H9 (cell line): ENCODE data around the gene KRTAP4-8. TPM values are rescaled to one million over a fixed set of nuclear protein-coding genes. Genes with fewer than 3 reads are reported as not detected.
"Not testable (repeated sequence)": the region's sequence is repeated elsewhere in the genome, so short reads cannot be mapped to it uniquely, and the experiment has no call there.

Source experiments
- DNase-seq: peaks from one replicate; pipeline ENCODE4 v3.0.0-alpha.2; 2017
- H2AFZ ChIP-seq: one replicate; pipeline ENCODE4 v1.6.1; 2013; ENCODE audit warnings: mild to moderate bottlenecking, low read length, control low read depth, moderate library complexity
- H2AK5ac ChIP-seq: 2 replicates; pipeline ENCODE4 v1.6.1; 2013; ENCODE audit warnings: low read length, control low read depth, mixed read lengths; ENCODE audit not compliant: insufficient read length
- H2BK120ac ChIP-seq: one replicate; pipeline ENCODE4 v1.6.1; 2013; ENCODE audit warnings: low read depth, mild to moderate bottlenecking, low read length, control low read depth, inconsistent platforms; ENCODE audit not compliant: poor library complexity, severe bottlenecking
- H2BK12ac ChIP-seq: 2 replicates; pipeline ENCODE4 v1.6.1; 2013; ENCODE audit warnings: low read length, control low read depth, mixed read lengths, low read depth; ENCODE audit not compliant: insufficient read length
- H2BK15ac ChIP-seq: 2 replicates; pipeline ENCODE4 v1.6.1; 2013; ENCODE audit warnings: low read depth, low read length, control low read depth
- H2BK20ac ChIP-seq: one replicate; pipeline ENCODE4 v1.6.1; 2013; ENCODE audit warnings: low read depth, mild to moderate bottlenecking, low read length, control low read depth, inconsistent platforms; ENCODE audit not compliant: poor library complexity, severe bottlenecking
- H2BK5ac ChIP-seq: 2 replicates; pipeline ENCODE4 v1.6.1; 2013; ENCODE audit warnings: low read length, control low read depth, mixed read lengths; ENCODE audit not compliant: insufficient read length
- H3K14ac ChIP-seq: 2 replicates; pipeline ENCODE4 v1.6.1; 2013; ENCODE audit warnings: low read length, control low read depth; ENCODE audit not compliant: insufficient read depth
- H3K18ac ChIP-seq: 2 replicates; pipeline ENCODE4 v1.6.1; 2013; ENCODE audit warnings: low read depth, mild to moderate bottlenecking, mixed read lengths, low read length, control low read depth; ENCODE audit not compliant: insufficient read length
- H3K23ac ChIP-seq: 2 replicates; pipeline ENCODE4 v1.6.1; 2013; ENCODE audit warnings: low read length, control low read depth, mixed read lengths, low read depth; ENCODE audit not compliant: insufficient read length
- H3K23me2 ChIP-seq: 2 replicates; pipeline ENCODE4 v1.6.1; 2013; ENCODE audit warnings: low read depth, mild to moderate bottlenecking, mixed read lengths, low read length, control low read depth; ENCODE audit not compliant: insufficient read length, poor library complexity, severe bottlenecking
- H3K27ac ChIP-seq: 2 replicates; pipeline ENCODE4 v1.5.1; 2013; ENCODE audit warnings: low read length, control low read depth, mixed read lengths, low read depth; ENCODE audit not compliant: insufficient read length
- H3K27me3 ChIP-seq: 2 replicates; pipeline ENCODE4 v1.6.1; 2013; ENCODE audit warnings: low read length, control low read depth, inconsistent platforms; ENCODE audit not compliant: insufficient read depth
- H3K4ac ChIP-seq: 2 replicates; pipeline ENCODE4 v1.6.1; 2013; ENCODE audit warnings: low read depth, mild to moderate bottlenecking, control low read depth, inconsistent platforms, low read length, moderate library complexity
- H3K4me1 ChIP-seq: 2 replicates; pipeline ENCODE4 v1.6.1; 2013; ENCODE audit warnings: low read length, control low read depth, inconsistent platforms; ENCODE audit not compliant: insufficient read depth
- H3K4me2 ChIP-seq: 2 replicates; pipeline ENCODE4 v1.6.1; 2013; ENCODE audit warnings: low read length, control low read depth, mixed read lengths; ENCODE audit not compliant: insufficient read length, insufficient read depth
- H3K56ac ChIP-seq: 2 replicates; pipeline ENCODE4 v1.6.1; 2013; ENCODE audit warnings: low read depth, mild to moderate bottlenecking, mixed read lengths, low read length, control low read depth; ENCODE audit not compliant: insufficient read length
- H3K79me1 ChIP-seq: 2 replicates; pipeline ENCODE4 v1.6.1; 2013; ENCODE audit warnings: low read depth, mild to moderate bottlenecking, moderate library complexity, low read length, control low read depth, inconsistent platforms; ENCODE audit not compliant: insufficient read depth, poor library complexity, severe bottlenecking
- H3K79me2 ChIP-seq: 2 replicates; pipeline ENCODE4 v1.6.1; 2013; ENCODE audit warnings: low read length, control low read depth, inconsistent platforms; ENCODE audit not compliant: insufficient read depth
- H3K9ac ChIP-seq: 2 replicates; pipeline ENCODE4 v1.6.1; 2013; ENCODE audit warnings: low read length, control low read depth, mixed read lengths; ENCODE audit not compliant: insufficient read length; ENCODE audit errors: extremely low read depth
- H3K9me3 ChIP-seq: one replicate; pipeline ENCODE4 v1.6.1; 2013; ENCODE audit warnings: low read depth, low read length, inconsistent platforms; ENCODE audit not compliant: control insufficient read depth
- H3T11ph ChIP-seq: one replicate; pipeline ENCODE4 v1.6.1; 2013; ENCODE audit warnings: mild to moderate bottlenecking, low read length, control low read depth, inconsistent platforms
- H4K20me1 ChIP-seq: one replicate; pipeline ENCODE4 v1.6.1; 2013; ENCODE audit not compliant: control insufficient read depth, insufficient read length, insufficient read depth
- H4K5ac ChIP-seq: 2 replicates; pipeline ENCODE4 v1.6.1; 2013; ENCODE audit warnings: low read depth, mild to moderate bottlenecking, mixed read lengths, low read length, control low read depth; ENCODE audit not compliant: insufficient read length
- H4K8ac ChIP-seq: replicated peaks from 2 replicates; pipeline ENCODE4 v1.6.1; 2013; ENCODE audit warnings: low read length, control low read depth, mixed read lengths, low read depth; ENCODE audit not compliant: insufficient read length
- H4K91ac ChIP-seq: 2 replicates; pipeline ENCODE4 v1.6.1; 2013; ENCODE audit warnings: low read depth, mild to moderate bottlenecking, moderate library complexity, mixed read lengths, low read length, control low read depth; ENCODE audit not compliant: insufficient read length
- H3K27ac Mint-ChIP-seq, 3 experiments: 2 replicates in 2 of 3; 3 replicates in 1 of 3; pipeline ENCODE4 v1.8.0; 2020 to 2021; ENCODE audit warnings: mixed read lengths in 3 of 3, mild to moderate bottlenecking in 1 of 3, moderate library complexity in 1 of 3
- H3K27me3 Mint-ChIP-seq: 2 replicates; pipeline ENCODE4 v1.8.0; 2021; ENCODE audit warnings: low read depth, mild to moderate bottlenecking, moderate library complexity, mixed read lengths
- H3K36me3 Mint-ChIP-seq, 3 experiments: 2 replicates in 2 of 3; 3 replicates in 1 of 3; pipeline ENCODE4 v1.8.0; 2020 to 2021; ENCODE audit warnings: low read depth in 3 of 3, mixed read lengths in 3 of 3; ENCODE audit not compliant: insufficient read depth in 1 of 3
- H3K4me1 Mint-ChIP-seq, 2 experiments: 2 replicates each; pipeline ENCODE4 v1.8.0; 2020; ENCODE audit warnings: mixed read lengths in 2 of 2
- H3K4me3 Mint-ChIP-seq, 2 experiments: 2 replicates in 1 of 2; 3 replicates in 1 of 2; pipeline ENCODE4 v1.8.0; 2020 to 2021; ENCODE audit warnings: mild to moderate bottlenecking in 2 of 2, mixed read lengths in 2 of 2, moderate library complexity in 1 of 2
- H3K9me3 Mint-ChIP-seq, 2 experiments: 2 replicates in 1 of 2; 3 replicates in 1 of 2; pipeline ENCODE4 v1.8.0; 2020; ENCODE audit warnings: mild to moderate bottlenecking in 2 of 2, mixed read lengths in 2 of 2, moderate library complexity in 1 of 2
- WGBS: extraction: QIAGEN DNeasy Blood & Tissue Kit; methylation state at CpG from one replicate; pipeline ENCODE4 v1.1.7; 2013; ENCODE audit warnings: missing lambda C conversion rate, low lambda C conversion rate, mixed read lengths; ENCODE audit not compliant: insufficient read length; ENCODE audit errors: extremely low coverage; 5-methylcytosine and 5-hydroxymethylcytosine counted together
- total RNA-seq: library from RNA; stranded (reverse); gene quantifications from 2 replicates; pipeline ENCODE4 v1.2.1, GENCODE V29; 2021
- TF ChIP-seq, protein P1 (sequence below): fragments of 200-600 bp; sonication (generic); conservative IDR thresholded peaks from 3 replicates; pipeline ENCODE4 v1.8.0; 2021; ENCODE audit warnings: antibody characterized with exemption, mild to moderate bottlenecking

KRTAP4-8 gene
- total RNA-seq, 1 experiment from 2014 or later, result not detected

DNA sequence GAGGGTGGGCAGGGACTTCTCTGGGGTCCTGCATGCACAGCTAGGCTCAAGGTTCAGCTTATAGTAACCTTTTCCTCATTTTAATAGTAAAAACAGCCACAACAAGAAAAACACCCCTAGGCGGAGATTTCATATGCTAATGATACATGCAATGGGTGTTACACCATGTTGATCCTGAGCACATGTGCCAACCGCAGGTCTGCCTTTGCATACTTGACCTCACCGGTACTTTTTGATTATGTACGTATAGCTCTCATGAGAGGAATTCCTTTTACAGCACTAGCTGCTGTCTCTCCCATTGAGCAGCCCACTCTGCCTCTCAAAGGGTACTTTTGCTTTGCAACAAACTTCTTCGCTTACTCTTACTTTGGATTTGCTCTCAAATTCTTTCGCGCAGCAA, 1.9 kb downstream of the KRTAP4-8 start:
- Histone ChIP-seq H3T11ph (no peak overlapping the region), H3K79me2 (no peaks in the 10 kb centered on the region), H2AK5ac (no peak overlapping the region), H2BK15ac (no peak overlapping the region), H4K20me1 (no peaks in the 10 kb centered on the region), H2AFZ (no peak overlapping the region), H4K5ac (no peak overlapping the region), H3K27ac (no peak overlapping the region), H3K4ac (no peak overlapping the region), H3K56ac (no peak overlapping the region), H2BK120ac (no peak overlapping the region), H2BK20ac (no peak overlapping the region), H3K14ac (no peak overlapping the region), H3K23ac (no peak overlapping the region), H3K4me2 (no peak overlapping the region), H2BK5ac (no peak overlapping the region), H3K4me1 (no peaks in the 10 kb centered on the region), H3K23me2 (no peaks in the 10 kb centered on the region), H3K9ac (no peak overlapping the region), H3K79me1 (no peaks in the 10 kb centered on the region), H3K18ac (no peak overlapping the region), H3K9me3 (no peaks in the 10 kb centered on the region), H4K8ac (no peak overlapping the region), H2BK12ac (no peak overlapping the region), H4K91ac (no peak overlapping the region), H3K27me3 (no peaks in the 10 kb centered on the region)
- peaks cover 15 to 24% of the 10 kb centered on the region in 2 experiments; a peak in 4 of 5 replicates for H3K9me3 Mint-ChIP-seq
- DNase-seq, result no peak
- no peak overlapping the region for H3K4me3 Mint-ChIP-seq
- no peaks in the 10 kb centered on the region for H3K27me3 Mint-ChIP-seq
- no CpG with 5 or more reads among the region's 7 CpGs for WGBS
- H3K36me3 Mint-ChIP-seq, result peaks cover 0 to 22% (median 12%) of the 10 kb centered on the region in 3 experiments; a peak in 5 of 7 replicates
- TF ChIP-seq, protein P1, sequence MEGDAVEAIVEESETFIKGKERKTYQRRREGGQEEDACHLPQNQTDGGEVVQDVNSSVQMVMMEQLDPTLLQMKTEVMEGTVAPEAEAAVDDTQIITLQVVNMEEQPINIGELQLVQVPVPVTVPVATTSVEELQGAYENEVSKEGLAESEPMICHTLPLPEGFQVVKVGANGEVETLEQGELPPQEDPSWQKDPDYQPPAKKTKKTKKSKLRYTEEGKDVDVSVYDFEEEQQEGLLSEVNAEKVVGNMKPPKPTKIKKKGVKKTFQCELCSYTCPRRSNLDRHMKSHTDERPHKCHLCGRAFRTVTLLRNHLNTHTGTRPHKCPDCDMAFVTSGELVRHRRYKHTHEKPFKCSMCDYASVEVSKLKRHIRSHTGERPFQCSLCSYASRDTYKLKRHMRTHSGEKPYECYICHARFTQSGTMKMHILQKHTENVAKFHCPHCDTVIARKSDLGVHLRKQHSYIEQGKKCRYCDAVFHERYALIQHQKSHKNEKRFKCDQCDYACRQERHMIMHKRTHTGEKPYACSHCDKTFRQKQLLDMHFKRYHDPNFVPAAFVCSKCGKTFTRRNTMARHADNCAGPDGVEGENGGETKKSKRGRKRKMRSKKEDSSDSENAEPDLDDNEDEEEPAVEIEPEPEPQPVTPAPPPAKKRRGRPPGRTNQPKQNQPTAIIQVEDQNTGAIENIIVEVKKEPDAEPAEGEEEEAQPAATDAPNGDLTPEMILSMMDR, result no peak
- peaks cover 22 to 30% of the 10 kb centered on the region in 2 experiments for H3K4me1 Mint-ChIP-seq
- H3K27ac Mint-ChIP-seq, result no peak overlapping the region; a peak in 1 of 7 replicates

DNA sequence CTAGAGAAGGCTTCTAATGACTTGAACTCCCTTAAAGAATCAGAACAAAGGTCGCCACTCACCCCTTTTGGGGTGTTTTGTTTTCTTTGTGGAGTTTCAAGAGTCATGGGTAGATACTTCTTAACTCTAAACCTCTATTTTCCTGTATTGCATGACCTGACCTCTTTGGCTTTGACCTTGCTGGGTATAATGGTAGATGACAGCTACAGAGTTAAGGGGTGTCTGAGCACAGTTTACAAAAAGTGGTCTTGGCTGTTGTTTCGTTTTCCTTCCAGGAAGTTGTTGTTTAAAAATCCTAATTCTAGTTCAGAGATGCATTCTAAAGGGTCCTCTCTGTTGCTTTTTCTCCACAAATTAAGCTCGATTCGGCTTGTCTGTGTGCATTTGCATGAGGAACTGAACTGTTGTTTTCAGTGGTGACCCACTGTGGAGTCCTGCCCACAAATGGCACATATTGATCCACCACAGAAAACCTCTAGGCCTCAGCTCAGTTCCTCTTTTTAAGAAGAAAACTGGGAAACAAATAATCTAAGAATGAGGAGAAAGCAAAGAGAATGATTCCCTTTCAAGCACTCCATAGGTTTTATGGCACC, 9.1 kb downstream of the KRTAP4-8 start:
- not testable (repeated sequence) for H2BK15ac ChIP-seq, H2AK5ac ChIP-seq, H2BK5ac ChIP-seq, H2BK12ac ChIP-seq, H3K4me2 ChIP-seq, H3T11ph ChIP-seq, H3K18ac ChIP-seq, H3K9ac ChIP-seq, H4K91ac ChIP-seq, H4K5ac ChIP-seq, H3K27ac ChIP-seq, H3K27me3 Mint-ChIP-seq, H3K4me3 Mint-ChIP-seq, H4K20me1 ChIP-seq, H3K27ac Mint-ChIP-seq, H3K23me2 ChIP-seq, H2BK120ac ChIP-seq, H3K4ac ChIP-seq, DNase-seq, H3K9me3 ChIP-seq, H3K79me2 ChIP-seq, H3K27me3 ChIP-seq, H4K8ac ChIP-seq, H3K56ac ChIP-seq, H3K4me1 ChIP-seq, H3K79me1 ChIP-seq, H3K14ac ChIP-seq, H2BK20ac ChIP-seq, H2AFZ ChIP-seq, H3K23ac ChIP-seq
- no CpG with 5 or more reads among the region's 4 CpGs for WGBS
- Mint-ChIP-seq H3K36me3 (peaks cover 0 to 15% (median 12%) of the 10 kb centered on the region in 3 experiments; a peak in 6 of 7 replicates), H3K4me1 (peaks cover 12 to 14% of the 10 kb centered on the region in 2 experiments), H3K9me3 (peaks cover 14 to 21% of the 10 kb centered on the region in 2 experiments; a peak in 4 of 5 replicates)
